GM12872 (cell line): Measurements from ENCODE around the gene MEA1.

Source experiments
- CTCF ChIP-seq: IDR thresholded peaks from 3 replicates; pipeline ENCODE4 v1.5.1; 2011; ENCODE audit warnings: low read depth, mild to moderate bottlenecking, low read length, moderate library complexity; ENCODE audit not compliant: insufficient read depth

Gene MEA1

GRCh38 chr6:43013843-43014433 is at the start of gene MEA1, which contains the start of gene KLHDC3:
Gene MEA1, minus strand, starts transcription at chr6:43013946. Its CDS starts 133 bp downstream, at chr6:43013813.
Gene KLHDC3, plus strand, starts transcription at chr6:43014249. Its CDS starts 2,944 bp downstream, at chr6:43017193.
- TF ChIP-seq CTCF, result no peak

GRCh38 chr6:43062818-43063217 is 49.1 kb upstream of the MEA1 start:
- no peak for TF ChIP-seq CTCF

GRCh38 chr6:43061861-43062260 is 48.1 kb upstream of the MEA1 start:
- no peak for TF ChIP-seq CTCF

GRCh38 chr6:43060755-43061633 is 47.2 kb upstream of the MEA1 start:
- TF ChIP-seq CTCF, result no peak

GRCh38 chr6:43060034-43060754 is 46.4 kb upstream of the MEA1 start:
- no peak for TF ChIP-seq CTCF

GRCh38 chr6:43059168-43060033 is 45.7 kb upstream of the MEA1 start, which contains the start of the genes KLC4 and MRPL2:
Gene KLC4, plus strand, starts transcription at chr6:43059631. Its CDS starts 1,705 bp downstream, at chr6:43061336.
Gene MRPL2, minus strand, starts transcription at chr6:43059434. Its CDS starts 53 bp downstream, at chr6:43059381.
- TF ChIP-seq CTCF, result no peak
